ENCODE measurements around the gene UBE2E1. TPM values are rescaled to one million over a fixed set of nuclear protein-coding genes. Genes with fewer than 3 reads are reported as not detected.
"Not testable (repeated sequence)": the region's sequence is repeated elsewhere in the genome, so short reads cannot be mapped to it uniquely, and the experiment has no call there.

Gene UBE2E1
- total and polyA plus RNA-seq, 2 donors (not counting 1 experiment from before 2014, with no cell fraction given), result 129 to 174 TPM

DNA sequence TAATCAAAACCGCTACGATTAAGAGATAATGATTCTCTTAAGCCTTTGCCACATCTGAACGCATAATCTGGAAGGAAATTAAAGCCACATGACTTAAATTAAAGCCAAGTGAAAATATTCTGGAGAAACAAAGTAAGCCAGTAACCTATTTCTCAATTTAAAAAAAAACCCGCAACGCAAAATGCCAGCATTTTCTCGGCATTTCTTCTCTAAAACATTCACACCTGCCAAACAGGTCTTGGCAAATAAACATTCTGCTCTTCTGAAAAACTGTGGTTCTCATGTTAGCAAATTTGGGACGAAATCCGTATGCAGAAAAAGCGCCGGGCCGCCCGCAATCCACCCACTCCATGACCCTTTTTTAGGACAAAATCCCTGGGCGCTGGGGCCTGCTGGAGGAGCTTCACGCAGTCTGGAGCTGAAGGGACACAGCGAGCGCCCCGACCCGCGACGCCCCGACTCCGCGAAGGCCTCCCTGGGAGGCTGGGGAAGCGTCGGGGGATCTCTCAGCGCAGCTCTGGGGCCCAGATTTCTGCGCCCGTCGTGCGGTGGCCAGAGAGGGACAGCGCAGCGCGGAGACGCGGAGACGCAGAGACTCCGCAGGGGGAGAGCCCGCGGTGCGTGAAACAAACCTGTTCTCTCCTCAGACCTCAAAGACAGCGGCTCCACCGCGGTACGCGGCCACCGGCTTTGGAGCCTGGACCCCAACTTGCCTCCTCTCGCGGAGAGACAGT lies 110.6 kb downstream of the UBE2E1 start:
- Histone ChIP-seq H2AFZ (ENCODE audit: low read length) (peak overlapping the region; percentile 94), H3K4me3 (replicated peaks in 1 of 4; ENCODE audit: control extremely low read depth in 1 of 4, insufficient read depth in 1 of 4, low read depth in 3 of 4, low read length in 4 of 4) (peak overlapping the region; percentile 88 to 99 (median 97)), H3K79me2 (ENCODE audit: control insufficient read depth, insufficient read depth, low read length) (peaks cover 23% of the 10 kb centered on the region), H3K36me3 (ENCODE audit: control insufficient read depth, insufficient read depth, low read length) (peaks cover 10% of the 10 kb centered on the region), H3K4me2 (ENCODE audit: extremely low read depth, insufficient read depth, low read length) (peak overlapping the region; percentile 97), H3K9ac (ENCODE audit: insufficient read depth, low read length) (peak overlapping the region; percentile 79), H4K20me1 (ENCODE audit: control insufficient read depth, extremely low read depth, insufficient read depth, low read length) (peaks cover 7% of the 10 kb centered on the region), H3K4me1 (ENCODE audit: control insufficient read depth, extremely low read depth, insufficient read depth, low read length) (peaks cover 2% of the 10 kb centered on the region), H3K27ac (ENCODE audit: insufficient read depth, low read length) (peak overlapping the region; percentile 95), H3K27me3 (ENCODE audit: control insufficient read depth, insufficient read depth, low read length) (no peaks in the 10 kb centered on the region), H3K9me3 (ENCODE audit: control insufficient read depth, insufficient read depth, low read depth, low read length) (no peaks in the 10 kb centered on the region)
- no peak for TF ChIP-seq EZH2 (IDR thresholded peaks at IDR 0.05; ENCODE audit: low read length, missing control alignments)
- TF ChIP-seq, protein P1, sequence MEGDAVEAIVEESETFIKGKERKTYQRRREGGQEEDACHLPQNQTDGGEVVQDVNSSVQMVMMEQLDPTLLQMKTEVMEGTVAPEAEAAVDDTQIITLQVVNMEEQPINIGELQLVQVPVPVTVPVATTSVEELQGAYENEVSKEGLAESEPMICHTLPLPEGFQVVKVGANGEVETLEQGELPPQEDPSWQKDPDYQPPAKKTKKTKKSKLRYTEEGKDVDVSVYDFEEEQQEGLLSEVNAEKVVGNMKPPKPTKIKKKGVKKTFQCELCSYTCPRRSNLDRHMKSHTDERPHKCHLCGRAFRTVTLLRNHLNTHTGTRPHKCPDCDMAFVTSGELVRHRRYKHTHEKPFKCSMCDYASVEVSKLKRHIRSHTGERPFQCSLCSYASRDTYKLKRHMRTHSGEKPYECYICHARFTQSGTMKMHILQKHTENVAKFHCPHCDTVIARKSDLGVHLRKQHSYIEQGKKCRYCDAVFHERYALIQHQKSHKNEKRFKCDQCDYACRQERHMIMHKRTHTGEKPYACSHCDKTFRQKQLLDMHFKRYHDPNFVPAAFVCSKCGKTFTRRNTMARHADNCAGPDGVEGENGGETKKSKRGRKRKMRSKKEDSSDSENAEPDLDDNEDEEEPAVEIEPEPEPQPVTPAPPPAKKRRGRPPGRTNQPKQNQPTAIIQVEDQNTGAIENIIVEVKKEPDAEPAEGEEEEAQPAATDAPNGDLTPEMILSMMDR (conservative IDR thresholded peaks at IDR 0.05 in 1 of 2, IDR thresholded peaks at IDR 0.05 in 1 of 2; ENCODE audit: low read depth in 1 of 2, low read length in 2 of 2), result no peak
- no peak for DNase-seq (ENCODE audit: low read depth in 2 of 2)

GRCh38 chr3:23916886-23917678 lies 111.3 kb downstream of the UBE2E1 start, which contains the start of the genes NKIRAS1 and RPL15:
TSS of gene NKIRAS1 (minus strand) at chr3:23916990. CDS start at chr3:23910904, 6,086 bp downstream.
TSS of gene RPL15 (plus strand) at chr3:23917132. CDS start at chr3:23917860, 728 bp downstream.
- H3K36me3 ChIP-seq (ENCODE audit: control insufficient read depth, insufficient read depth, low read length), result peaks cover 10% of the 10 kb centered on the region
- peak within 1 kb of the TSS; percentile 88 to 99 (median 97) for H3K4me3 ChIP-seq (replicated peaks in 1 of 4; ENCODE audit: control extremely low read depth in 1 of 4, insufficient read depth in 1 of 4, low read depth in 3 of 4, low read length in 4 of 4)
- H3K27me3 ChIP-seq (ENCODE audit: control insufficient read depth, insufficient read depth, low read length), result no peaks in the 10 kb centered on the region
- no peak for TF ChIP-seq EZH2 (IDR thresholded peaks at IDR 0.05; ENCODE audit: low read length, missing control alignments)
- TF ChIP-seq, protein P1 (conservative IDR thresholded peaks at IDR 0.05 in 1 of 2, IDR thresholded peaks at IDR 0.05 in 1 of 2; ENCODE audit: low read depth in 1 of 2, low read length in 2 of 2), result peak; percentile 27 to 52
- peak within 1 kb of the TSS; percentile 94 for H2AFZ ChIP-seq (ENCODE audit: low read length)
- H3K9me3 ChIP-seq (ENCODE audit: control insufficient read depth, insufficient read depth, low read depth, low read length), result no peaks in the 10 kb centered on the region
- peak within 1 kb of the TSS; percentile 95 for H3K27ac ChIP-seq (ENCODE audit: insufficient read depth, low read length)
- peaks cover 23% of the 10 kb centered on the region for H3K79me2 ChIP-seq (ENCODE audit: control insufficient read depth, insufficient read depth, low read length)
- peak within 1 kb of the TSS; percentile 95 for H3K9ac ChIP-seq (ENCODE audit: insufficient read depth, low read length)
- peaks cover 7% of the 10 kb centered on the region for H4K20me1 ChIP-seq (ENCODE audit: control insufficient read depth, extremely low read depth, insufficient read depth, low read length)
- peak within 1 kb of the TSS; percentile 97 for H3K4me2 ChIP-seq (ENCODE audit: extremely low read depth, insufficient read depth, low read length)
- H3K4me1 ChIP-seq (ENCODE audit: control insufficient read depth, extremely low read depth, insufficient read depth, low read length), result peaks cover 2% of the 10 kb centered on the region
- DNase-seq (ENCODE audit: low read depth in 2 of 2), result peak; percentile 95 to 97

- peak overlapping the region; percentile 95 for H3K4me2 ChIP-seq (ENCODE audit: extremely low read depth, insufficient read depth, low read length)
- H2AFZ ChIP-seq (ENCODE audit: low read length); H3K27me3 ChIP-seq (ENCODE audit: control insufficient read depth, insufficient read depth, low read length); H3K9me3 ChIP-seq (ENCODE audit: control insufficient read depth, insufficient read depth, low read depth, low read length); H3K4me1 ChIP-seq (ENCODE audit: control insufficient read depth, extremely low read depth, insufficient read depth, low read length); H3K36me3 ChIP-seq (ENCODE audit: control insufficient read depth, insufficient read depth, low read length); H4K20me1 ChIP-seq (ENCODE audit: control insufficient read depth, extremely low read depth, insufficient read depth, low read length): not testable (repeated sequence)
- peak in 1 of 2 donors; percentile 50 for DNase-seq (ENCODE audit: low read depth in 2 of 2)
- H3K27ac ChIP-seq (ENCODE audit: insufficient read depth, low read length), result peak overlapping the region; percentile 95
- H3K9ac ChIP-seq (ENCODE audit: insufficient read depth, low read length), result peak overlapping the region; percentile 95
- H3K79me2 ChIP-seq (ENCODE audit: control insufficient read depth, insufficient read depth, low read length), result peaks cover 23% of the 10 kb centered on the region
- peak overlapping the region; percentile 88 to 99 (median 97) for H3K4me3 ChIP-seq (replicated peaks in 1 of 4; ENCODE audit: control extremely low read depth in 1 of 4, insufficient read depth in 1 of 4, low read depth in 3 of 4, low read length in 4 of 4)
Observed at GRCh38 chr3:23917679-23918303, 112.0 kb downstream of the UBE2E1 start.

DNA sequence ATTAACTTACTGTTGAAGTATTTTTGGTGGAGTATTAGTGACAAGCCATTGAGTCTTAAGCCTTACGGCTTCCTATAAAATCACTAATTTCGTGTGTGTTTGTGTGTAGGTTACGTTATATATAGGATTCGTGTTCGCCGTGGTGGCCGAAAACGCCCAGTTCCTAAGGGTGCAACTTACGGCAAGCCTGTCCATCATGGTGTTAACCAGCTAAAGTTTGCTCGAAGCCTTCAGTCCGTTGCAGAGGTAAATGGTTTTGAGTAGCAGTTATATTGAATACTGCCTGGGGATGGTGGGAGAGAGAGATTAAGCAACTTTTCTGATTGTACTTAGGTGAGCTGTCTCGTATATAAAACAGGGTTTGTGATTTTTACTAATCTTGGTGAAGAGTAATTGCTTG lies 112.6 kb downstream of the UBE2E1 start:
- not testable (repeated sequence) for H3K9me3 ChIP-seq (ENCODE audit: control insufficient read depth, insufficient read depth, low read depth, low read length); H3K4me1 ChIP-seq (ENCODE audit: control insufficient read depth, extremely low read depth, insufficient read depth, low read length); H4K20me1 ChIP-seq (ENCODE audit: control insufficient read depth, extremely low read depth, insufficient read depth, low read length); H3K36me3 ChIP-seq (ENCODE audit: control insufficient read depth, insufficient read depth, low read length); DNase-seq (ENCODE audit: low read depth in 2 of 2); H3K27me3 ChIP-seq (ENCODE audit: control insufficient read depth, insufficient read depth, low read length); H2AFZ ChIP-seq (ENCODE audit: low read length)
- Histone ChIP-seq H3K4me3 (replicated peaks in 1 of 4; ENCODE audit: control extremely low read depth in 1 of 4, insufficient read depth in 1 of 4, low read depth in 3 of 4, low read length in 4 of 4) (peak overlapping the region; percentile 88 to 99 (median 97)), H3K4me2 (ENCODE audit: extremely low read depth, insufficient read depth, low read length) (peak overlapping the region; percentile 95), H3K9ac (ENCODE audit: insufficient read depth, low read length) (peak overlapping the region; percentile 95), H3K27ac (ENCODE audit: insufficient read depth, low read length) (peak overlapping the region; percentile 95), H3K79me2 (ENCODE audit: control insufficient read depth, insufficient read depth, low read length) (peaks cover 23% of the 10 kb centered on the region)

All from fibroblast of lung (primary cell).